ENCODE results near the gene ZNF213.

The ZNF213 gene

DNA sequence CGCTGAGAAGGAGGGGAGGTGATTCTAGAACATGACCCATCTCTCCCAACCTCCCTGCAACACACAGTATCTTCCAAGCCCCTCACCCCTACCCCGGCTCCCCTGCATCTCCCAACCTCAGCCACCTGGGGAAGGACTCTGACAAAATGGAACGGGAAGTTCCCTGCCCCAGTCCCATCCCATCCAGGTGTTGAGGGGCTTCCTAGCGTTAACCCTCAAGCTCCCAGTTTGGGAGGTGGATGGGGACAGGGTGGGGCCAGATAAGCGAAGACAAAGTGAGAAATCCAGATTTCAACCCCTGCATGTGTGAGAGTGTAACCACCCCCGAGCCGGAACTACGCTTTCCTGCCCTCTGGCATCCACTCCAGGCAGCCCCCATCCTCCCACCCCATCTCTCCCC, 37.6 kb upstream of the ZNF213 start:
- Histone ChIP-seq H3K79me2 (ENCODE audit: low read length) (no peaks in the 10 kb centered on the region), H3K4me3 (ENCODE audit: low read length) (no peak overlapping the region), H3K27ac (ENCODE audit: low read length) (no peak overlapping the region), H3K9me3 (replicated peaks; ENCODE audit: insufficient read depth, low read length) (no peaks in the 10 kb centered on the region), H3F3A (ENCODE audit: insufficient read depth, low read length) (peaks cover 12% of the 10 kb centered on the region; the same call in 1 of the 2 replicates), H3K27me3 (replicated peaks; ENCODE audit: insufficient read depth, low read length) (peaks cover 39% of the 10 kb centered on the region), H2AFZ (ENCODE audit: low read length) (no peak overlapping the region), H3K9ac (ENCODE audit: low read length) (no peak overlapping the region), H3K4me1 (ENCODE audit: low read length) (peaks cover 23% of the 10 kb centered on the region), H3K9me2 (replicated peaks; ENCODE audit: insufficient read depth, low read length) (no peaks in the 10 kb centered on the region), H3K4me2 (ENCODE audit: low read depth, low read length) (no peak overlapping the region), H3K36me3 (replicated peaks; ENCODE audit: insufficient read depth, low read length) (no peaks in the 10 kb centered on the region), H4K20me1 (ENCODE audit: insufficient read depth, low read length) (no peaks in the 10 kb centered on the region)
- DNase-seq: no peak
- TF ChIP-seq EZH2 (optimal IDR thresholded peaks at IDR 0.05; ENCODE audit: low read depth, low read length) (no peak), EZH2phosphoT487 (IDR thresholded peaks at IDR 0.05; ENCODE audit: low read length) (no peak)
- TF ChIP-seq, protein P1, sequence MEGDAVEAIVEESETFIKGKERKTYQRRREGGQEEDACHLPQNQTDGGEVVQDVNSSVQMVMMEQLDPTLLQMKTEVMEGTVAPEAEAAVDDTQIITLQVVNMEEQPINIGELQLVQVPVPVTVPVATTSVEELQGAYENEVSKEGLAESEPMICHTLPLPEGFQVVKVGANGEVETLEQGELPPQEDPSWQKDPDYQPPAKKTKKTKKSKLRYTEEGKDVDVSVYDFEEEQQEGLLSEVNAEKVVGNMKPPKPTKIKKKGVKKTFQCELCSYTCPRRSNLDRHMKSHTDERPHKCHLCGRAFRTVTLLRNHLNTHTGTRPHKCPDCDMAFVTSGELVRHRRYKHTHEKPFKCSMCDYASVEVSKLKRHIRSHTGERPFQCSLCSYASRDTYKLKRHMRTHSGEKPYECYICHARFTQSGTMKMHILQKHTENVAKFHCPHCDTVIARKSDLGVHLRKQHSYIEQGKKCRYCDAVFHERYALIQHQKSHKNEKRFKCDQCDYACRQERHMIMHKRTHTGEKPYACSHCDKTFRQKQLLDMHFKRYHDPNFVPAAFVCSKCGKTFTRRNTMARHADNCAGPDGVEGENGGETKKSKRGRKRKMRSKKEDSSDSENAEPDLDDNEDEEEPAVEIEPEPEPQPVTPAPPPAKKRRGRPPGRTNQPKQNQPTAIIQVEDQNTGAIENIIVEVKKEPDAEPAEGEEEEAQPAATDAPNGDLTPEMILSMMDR (IDR thresholded peaks at IDR 0.05; ENCODE audit: low read length): no peak

DNA sequence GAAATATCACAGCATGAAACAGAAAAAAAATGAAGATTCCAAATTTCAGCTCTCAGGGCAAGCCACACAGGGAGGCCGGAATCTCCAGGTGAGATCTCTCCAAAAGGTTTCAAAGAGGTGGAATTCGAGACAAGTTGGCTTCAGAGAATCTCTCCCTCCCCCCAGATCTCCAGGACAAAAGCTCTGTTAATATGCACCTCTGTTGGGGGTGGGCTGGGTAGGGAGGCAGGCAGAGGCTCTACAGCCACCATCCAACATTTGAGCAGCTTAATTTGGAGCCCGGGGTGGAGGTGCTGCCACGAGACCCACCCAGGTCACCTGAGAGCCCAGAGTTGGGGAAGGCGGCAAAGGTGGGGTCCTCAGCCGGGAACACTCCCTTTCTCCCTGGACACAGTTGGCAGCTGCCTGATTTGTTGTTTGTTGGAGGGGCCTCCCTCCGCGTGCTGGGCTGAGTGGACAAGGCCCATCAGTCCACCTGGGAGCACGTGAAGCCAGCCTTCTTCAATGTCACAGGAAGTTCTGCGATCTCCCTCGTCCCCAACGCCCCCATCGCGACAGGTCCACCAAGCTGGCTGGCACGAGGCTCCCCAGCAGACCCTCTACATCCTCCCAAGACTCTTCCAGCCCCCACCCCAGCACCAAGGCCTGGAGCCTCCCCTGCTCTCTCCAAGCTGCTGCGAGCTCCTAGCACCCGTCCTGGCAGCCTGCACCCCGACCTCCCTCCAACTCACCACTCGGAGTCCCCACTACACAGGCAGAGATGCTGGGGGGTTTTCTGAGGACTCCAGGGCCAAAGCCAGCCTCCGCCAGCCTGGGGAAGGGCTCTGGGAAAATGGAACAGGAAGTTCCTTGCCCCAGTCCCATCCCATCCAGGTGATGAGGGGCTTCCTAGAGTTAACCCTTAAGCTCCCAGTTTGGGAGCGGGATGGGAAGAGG, 36.1 kb upstream of the ZNF213 start, which contains the start of gene ZSCAN10:
ZSCAN10 (minus strand) TSS at position 836 of the 936 bp plus-strand sequence. CDS start 6,357 bp downstream, outside the sequence.
- no peak within 1 kb of the TSS for H3K9ac ChIP-seq (ENCODE audit: low read length)
- H3K4me3 ChIP-seq (ENCODE audit: low read length): peak within 1 kb of the TSS; percentile 40
- no peaks in the 10 kb centered on the region for H3K36me3 ChIP-seq (replicated peaks; ENCODE audit: insufficient read depth, low read length)
- H3K9me3 ChIP-seq (replicated peaks; ENCODE audit: insufficient read depth, low read length): no peaks in the 10 kb centered on the region
- TF ChIP-seq EZH2 (optimal IDR thresholded peaks at IDR 0.05; ENCODE audit: low read depth, low read length) (no peak), EZH2phosphoT487 (IDR thresholded peaks at IDR 0.05; ENCODE audit: low read length) (no peak)
- TF ChIP-seq, protein P1 (IDR thresholded peaks at IDR 0.05; ENCODE audit: low read length): no peak
- peaks cover 30% of the 10 kb centered on the region for H3K27me3 ChIP-seq (replicated peaks; ENCODE audit: insufficient read depth, low read length)
- peak within 1 kb of the TSS; percentile 86 for H3K4me2 ChIP-seq (ENCODE audit: low read depth, low read length)
- H3K9me2 ChIP-seq (replicated peaks; ENCODE audit: insufficient read depth, low read length): no peaks in the 10 kb centered on the region
- no peaks in the 10 kb centered on the region for H3K79me2 ChIP-seq (ENCODE audit: low read length)
- H2AFZ ChIP-seq (ENCODE audit: low read length): peak within 1 kb of the TSS; percentile 67; the same call in 1 of the 2 replicates
- DNase-seq: no peak
- peaks cover 10% of the 10 kb centered on the region; the same call in 1 of the 2 replicates for H3F3A ChIP-seq (ENCODE audit: insufficient read depth, low read length)
- peaks cover 23% of the 10 kb centered on the region for H3K4me1 ChIP-seq (ENCODE audit: low read length)
- H3K27ac ChIP-seq (ENCODE audit: low read length): no peak within 1 kb of the TSS
- no peaks in the 10 kb centered on the region for H4K20me1 ChIP-seq (ENCODE audit: insufficient read depth, low read length)

DNA sequence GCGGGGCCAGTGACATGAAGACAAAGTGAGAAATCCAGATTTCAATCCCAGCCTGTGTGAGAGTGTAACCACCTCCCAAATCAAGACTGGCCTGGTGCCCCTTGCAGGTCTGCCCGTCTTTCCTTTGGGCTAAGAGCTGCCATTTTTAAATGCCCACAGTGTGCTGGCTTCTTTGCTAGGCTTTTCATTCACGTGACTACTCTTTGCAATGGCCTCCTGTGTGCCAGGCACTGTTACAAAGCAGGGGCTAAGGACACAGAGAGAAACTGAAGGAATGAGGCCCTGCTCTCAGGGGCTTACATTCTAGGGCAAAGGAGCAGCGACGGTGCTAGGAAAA, 35.5 kb upstream of the ZNF213 start:
- no peak overlapping the region for H3K4me3 ChIP-seq (ENCODE audit: low read length)
- no peaks in the 10 kb centered on the region for H3K9me2 ChIP-seq (replicated peaks; ENCODE audit: insufficient read depth, low read length)
- no peak overlapping the region for H3K9ac ChIP-seq (ENCODE audit: low read length)
- no peaks in the 10 kb centered on the region for H3K79me2 ChIP-seq (ENCODE audit: low read length)
- no peak overlapping the region for H3K27ac ChIP-seq (ENCODE audit: low read length)
- no peak for DNase-seq
- H3K4me2 ChIP-seq (ENCODE audit: low read depth, low read length): peak overlapping the region; percentile 86; the same call in 1 of the 2 replicates
- no peaks in the 10 kb centered on the region for H3K9me3 ChIP-seq (replicated peaks; ENCODE audit: insufficient read depth, low read length)
- peaks cover 10% of the 10 kb centered on the region; the same call in 1 of the 2 replicates for H3F3A ChIP-seq (ENCODE audit: insufficient read depth, low read length)
- no peaks in the 10 kb centered on the region for H3K36me3 ChIP-seq (replicated peaks; ENCODE audit: insufficient read depth, low read length)
- H4K20me1 ChIP-seq (ENCODE audit: insufficient read depth, low read length): no peaks in the 10 kb centered on the region
- peaks cover 23% of the 10 kb centered on the region for H3K4me1 ChIP-seq (ENCODE audit: low read length)
- H3K27me3 ChIP-seq (replicated peaks; ENCODE audit: insufficient read depth, low read length): peaks cover 30% of the 10 kb centered on the region
- no peak overlapping the region for H2AFZ ChIP-seq (ENCODE audit: low read length)
- TF ChIP-seq EZH2phosphoT487 (IDR thresholded peaks at IDR 0.05; ENCODE audit: low read length): no peak
- TF ChIP-seq, protein P1 (IDR thresholded peaks at IDR 0.05; ENCODE audit: low read length): no peak
- no peak for TF ChIP-seq EZH2 (optimal IDR thresholded peaks at IDR 0.05; ENCODE audit: low read depth, low read length)
